K562 (cell line): Measurements from ENCODE around the gene SLC2A10. TPM values are rescaled to one million over a fixed set of nuclear protein-coding genes. Genes with fewer than 3 reads are reported as not detected.

Source experiments
- ATAC-seq: fragments of 200-7000 bp; cut with Tn5 transposase; 3 replicates; pipeline ENCODE4 v1.9.1; 2020; ENCODE audit warnings: moderate library complexity
- BruUV-seq: library from RNA; stranded (reverse); fragments of 400-500 nt; replicated peaks from 2 replicates; lab custom pipeline; 2021; lab: Mats Ljungman, UMichigan
- CTCF ChIA-PET: fragments of 300-600 bp; formaldehyde crosslinking; extraction: SDS; loops from one replicate; lab custom pipeline; 2021; ENCODE audit warnings: low intra/inter-chr PET ratio; lab: Yijun Ruan, JAX
- POLR2A ChIA-PET: fragments of 300-600, 350-650 bp; sonication (Branson Sonifier 250); formaldehyde crosslinking; extraction: SDS; loops from one replicate; lab custom pipeline; 2021; ENCODE audit warnings: antibody characterized with exemption, inconsistent platforms; lab: Yijun Ruan, JAX
- DNase-seq, 4 experiments: peaks; one replicate each; pipeline versions ENCODE4 v3.0.0 to v3.0.0-alpha.2; 2011 to 2018; ENCODE audit warnings: low spot score in 3 of 4, mixed read lengths in 3 of 4; ENCODE audit errors: extremely low read depth in 1 of 4
- FAIRE-seq: peaks from 2 replicates; lab custom pipeline; 2011; peaks lifted over from hg19 to GRCh38; lab: Jason Lieb, UNC
- H2AFZ ChIP-seq: 2 replicates; pipeline ENCODE4 v1.6.0; 2011; ENCODE audit warnings: low read depth, low read length, control low read depth, inconsistent platforms
- H3K27ac ChIP-seq: fragments of 200-600 bp; 3 replicates; pipeline ENCODE4 v1.8.0; 2011; ENCODE audit warnings: low read depth, mild to moderate bottlenecking, control low read depth, inconsistent platforms, low read length, moderate library complexity, mixed read lengths; ENCODE audit errors: extremely low read depth
- H3K27me3 ChIP-seq, 2 experiments: fragments of 300-600 bp in 1 of 2; 2 replicates in 1 of 2; 3 replicates in 1 of 2; pipeline versions ENCODE4 v1.6.0 to v1.8.0; 2011; ENCODE audit warnings: inconsistent platforms in 2 of 2, low read length in 2 of 2, mild to moderate bottlenecking in 1 of 2, mixed read lengths in 1 of 2, moderate library complexity in 1 of 2; ENCODE audit not compliant: control insufficient read depth in 2 of 2, insufficient read depth in 2 of 2
- H3K36me3 ChIP-seq: fragments of 300-600 bp; 3 replicates; pipeline ENCODE4 v1.8.0; 2011; ENCODE audit warnings: mild to moderate bottlenecking, low read length, inconsistent platforms; ENCODE audit not compliant: control insufficient read depth, insufficient read depth
- H3K4me1 ChIP-seq, 2 experiments: fragments of 200-600 bp in 1 of 2; replicated peaks in 1 of 2; 2 replicates in 1 of 2; 3 replicates in 1 of 2; pipeline versions ENCODE4 v1.5.1 to v1.8.0; 2011; ENCODE audit warnings: inconsistent platforms in 2 of 2, low read length in 2 of 2, mild to moderate bottlenecking in 1 of 2, mixed read lengths in 1 of 2, moderate library complexity in 1 of 2; ENCODE audit not compliant: control insufficient read depth in 2 of 2, insufficient read depth in 2 of 2
- H3K4me2 ChIP-seq: 2 replicates; pipeline ENCODE4 v1.6.1; 2011; ENCODE audit warnings: low read length, control low read depth, inconsistent platforms, mixed read lengths; ENCODE audit not compliant: insufficient read depth
- H3K4me3 ChIP-seq: fragments of 200-600 bp; sonication (generic), shearing (Covaris generic); 2 replicates; pipeline ENCODE4 v1.5.1; 2016; ENCODE audit warnings: control low read depth, inconsistent platforms
- H3K79me2 ChIP-seq: fragments of 200-600 bp; 3 replicates; pipeline ENCODE4 v1.8.0; 2011; ENCODE audit warnings: low read length, inconsistent platforms; ENCODE audit not compliant: control insufficient read depth, insufficient read depth
- H3K9ac ChIP-seq, 2 experiments: 2 replicates each; pipeline versions ENCODE4 v1.6.0 to v1.6.1; 2011; ENCODE audit warnings: low read depth in 2 of 2, low read length in 2 of 2, control low read depth in 1 of 2, inconsistent platforms in 1 of 2, mild to moderate bottlenecking in 1 of 2, mixed read lengths in 1 of 2; ENCODE audit not compliant: insufficient read depth in 1 of 2
- H3K9me1 ChIP-seq: one replicate; pipeline ENCODE4 v1.6.0; 2011; ENCODE audit warnings: inconsistent platforms, mild to moderate bottlenecking, low read length, moderate library complexity; ENCODE audit not compliant: control insufficient read depth, insufficient read depth
- H3K9me3 ChIP-seq: replicated peaks from 2 replicates; pipeline ENCODE4 v1.5.1; 2011; ENCODE audit warnings: low read depth, low read length, inconsistent platforms; ENCODE audit not compliant: control insufficient read depth, insufficient read depth
- H4K20me1 ChIP-seq: replicated peaks from 2 replicates; pipeline ENCODE4 v1.6.1; 2011; ENCODE audit warnings: low read length, inconsistent platforms, mixed read lengths; ENCODE audit not compliant: control insufficient read depth, insufficient read depth
- CEBPG ChIP-seq, 3 experiments: fragments of 200-800 bp in 1 of 3; sonication (Bioruptor generic) in 1 of 3; sonication (generic) in 1 of 3; formaldehyde crosslinking in 1 of 3; IDR thresholded peaks in 2 of 3; conservative IDR thresholded peaks in 1 of 3; 2 replicates each; pipeline versions ENCODE4 v1.6.1 to v1.8.0; 2016 to 2022; ENCODE audit warnings: missing compliant biosample characterization in 2 of 3, missing genetic modification characterization in 2 of 3, mild to moderate bottlenecking in 1 of 3, missing genetic modification reagents in 1 of 3
- JUND ChIP-seq, 2 experiments: IDR thresholded peaks; 2 replicates in 1 of 2; 3 replicates in 1 of 2; pipeline ENCODE4 v1.6.1; 2011; ENCODE audit warnings: borderline replicate concordance in 2 of 2, low read depth in 2 of 2, low read length in 2 of 2, improper control_type of control experiment in 1 of 2, missing biosample characterization in 1 of 2, missing genetic modification characterization in 1 of 2, missing genetic modification reagents in 1 of 2
- NCOA6 ChIP-seq: fragments of 450-650 bp; IDR thresholded peaks from 2 replicates; pipeline ENCODE4 v1.6.1; 2017; ENCODE audit warnings: mild to moderate bottlenecking
- NR4A1 ChIP-seq, 2 experiments: fragments of 250-450 bp in 1 of 2; fragments of 450-650 bp in 1 of 2; sonication (Bioruptor Pico) in 1 of 2; IDR thresholded peaks; 2 replicates each; pipeline versions ENCODE4 v1.4.0 to v1.6.1; 2016 to 2020; ENCODE audit warnings: mild to moderate bottlenecking in 2 of 2, missing compliant biosample characterization in 1 of 2, missing genetic modification characterization in 1 of 2, moderate library complexity in 1 of 2
- POLR2H ChIP-seq: IDR thresholded peaks from 2 replicates; pipeline ENCODE4 v1.6.1; 2016; ENCODE audit warnings: missing genetic modification characterization, low read depth, mild to moderate bottlenecking, control low read depth, missing compliant biosample characterization, moderate library complexity
- PRMT5 ChIP-seq: sonication (generic); formaldehyde crosslinking; IDR thresholded peaks from 2 replicates; pipeline ENCODE4 v1.5.0; 2020; ENCODE audit warnings: missing genetic modification reagents
- RB1 ChIP-seq: fragments of 450-650 bp; IDR thresholded peaks from 2 replicates; pipeline ENCODE4 v1.6.1; 2017; ENCODE audit warnings: low read depth, mild to moderate bottlenecking
- RBM25 ChIP-seq: fragments of 200-400 bp; formaldehyde crosslinking; IDR thresholded peaks from 2 replicates; pipeline ENCODE4 v1.6.1; 2018; ENCODE audit warnings: low read length, low read depth, moderate library complexity; ENCODE audit not compliant: severe bottlenecking
- RCOR1 ChIP-seq, 2 experiments: IDR thresholded peaks; 2 replicates each; pipeline ENCODE4 v1.6.1; 2012; ENCODE audit warnings: low read depth in 2 of 2, low read length in 2 of 2, borderline replicate concordance in 1 of 2, improper control_type of control experiment in 1 of 2
- SMARCA4 ChIP-seq: fragments of 450-650 bp; IDR thresholded peaks from 2 replicates; pipeline ENCODE4 v1.6.1; 2016
- ZC3H8 ChIP-seq: fragments of 450-650 bp; IDR thresholded peaks from 2 replicates; pipeline ENCODE4 v1.6.1; 2017
- ZKSCAN1 ChIP-seq: fragments of 150-350 bp; IDR thresholded peaks from 2 replicates; pipeline ENCODE4 v1.6.1; 2016; ENCODE audit warnings: low read depth, low read length
- ZNF184 ChIP-seq: sonication (generic); formaldehyde crosslinking; IDR thresholded peaks from 2 replicates; pipeline ENCODE4 v1.5.0; 2020; ENCODE audit warnings: missing genetic modification reagents
- ZNF23 ChIP-seq: fragments of 250-450 bp; sonication (Bioruptor Pico); IDR thresholded peaks from 2 replicates; pipeline ENCODE4 v1.4.0; 2020; ENCODE audit warnings: mild to moderate bottlenecking
- ZNF274 ChIP-seq: IDR thresholded peaks from 2 replicates; pipeline ENCODE4 v1.6.1; 2011; ENCODE audit warnings: low read depth, mild to moderate bottlenecking, low read length, moderate library complexity, borderline replicate concordance
- ZNF282 ChIP-seq: sonication (generic); formaldehyde crosslinking; IDR thresholded peaks from 2 replicates; pipeline ENCODE4 v1.8.1; 2023; ENCODE audit warnings: missing genetic modification reagents
- ZNF354B ChIP-seq: fragments of 250-450 bp; sonication (Bioruptor Pico); IDR thresholded peaks from 2 replicates; pipeline ENCODE4 v1.4.0; 2020
- WGBS: fragments of 100-300 bp; shearing (Covaris generic); methylation state at CpG from one replicate; pipeline ENCODE4 v1.1.6; 2016; ENCODE audit warnings: low coverage, mixed read lengths; ENCODE audit not compliant: insufficient coverage; ENCODE audit errors: missing lambda C conversion rate; 5-methylcytosine and 5-hydroxymethylcytosine counted together
- in situ Hi-C: fragments of 300-500 bp; cut with MboI; formaldehyde crosslinking; loops from 4 replicates; pipeline ENCODE4 v1.15.0; 2018; ENCODE audit warnings: inconsistent platforms, mixed read lengths
- intact Hi-C: fragments of 100-400 bp; cut with micrococcal nuclease; formaldehyde crosslinking; loops from 2 replicates; pipeline ENCODE4 v1.14.2; 2022
- polyA plus RNA-seq, 8 experiments: library from polyadenylated mRNA; depleted of rRNA in 4 of 8; stranded (reverse) in 5 of 8; unstranded in 3 of 8; fragments of >200 nt; fragmentation: Nextera tagmentation in 2 of 8; fragmentation: Illumina TruSeq in 1 of 8; extraction: Ambion mirVana in 2 of 8; extraction: Trizol in 1 of 8; gene quantifications; 2 replicates each; pipeline versions ENCODE4 v1.2.1 to v1.2.3, GENCODE V29; 2011 to 2014; ENCODE audit warnings: inconsistent platforms in 1 of 8, missing spikeins in 1 of 8
- total RNA-seq, 7 experiments: library from RNA; depleted of rRNA in 6 of 7; stranded (reverse); fragments of >200 nt in 6 of 7; fragmentation: Illumina TruSeq in 2 of 7; extraction: Trizol in 2 of 7; gene quantifications; 2 replicates each; pipeline versions ENCODE4 v1.2.1 to v1.2.3, GENCODE V29; 2011 to 2021; ENCODE audit warnings: low replicate concordance in 1 of 7

Gene SLC2A10
- total and polyA plus RNA-seq, 9 of the 15 experiments (the other 6 are each of a cell fraction or from before 2014, with no cell fraction given): 0.01 to 1.8 (median 0.10) TPM

DNA sequence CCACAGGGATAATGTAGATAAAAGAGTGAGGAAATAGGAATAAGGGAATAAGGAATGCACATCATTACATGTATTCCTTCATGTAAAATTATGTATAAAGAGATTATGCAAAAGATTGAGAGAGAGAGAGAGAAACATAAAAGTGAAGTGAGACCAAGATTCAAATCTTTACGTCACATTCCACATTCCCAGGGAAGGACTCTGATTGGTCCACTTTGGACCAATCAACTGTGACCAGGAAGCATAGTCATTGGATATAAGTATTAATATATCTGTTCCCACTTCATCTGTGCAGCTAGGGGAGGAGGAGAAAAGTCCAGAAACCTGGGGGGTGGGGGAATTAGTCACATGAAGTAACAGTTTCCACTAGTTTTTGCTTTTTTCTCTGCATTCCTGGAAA is 66.4 kb downstream of the SLC2A10 start (continued):
- TF ChIP-seq ZNF184 (CRISPR knock-in tag): no peak
- TF ChIP-seq SMARCA4: no peak
- TF ChIP-seq, all 486 proteins: peak for 0

- in situ Hi-C loops: no loop called here
- POLR2A ChIA-PET: no interaction called here
- intact Hi-C loops: no loop called here
- Histone ChIP-seq H4K20me1 (no peaks in the 10 kb centered on the region), H3K9ac (no peak overlapping the region), H3K27ac (no peak overlapping the region), H3K9me3 (no peaks in the 10 kb centered on the region), H3K4me3 (no peak overlapping the region), H3K9me1 (no peaks in the 10 kb centered on the region), H3K27me3 (peaks cover 0 to 23% of the 10 kb centered on the region in 2 experiments; a peak in 2 of 5 replicates), H3K4me2 (no peak overlapping the region), H3K79me2 (no peaks in the 10 kb centered on the region), H3K36me3 (no peaks in the 10 kb centered on the region), H2AFZ (no peak overlapping the region), H3K4me1 (no peaks in the 10 kb centered on the region)
- no peak for DNase-seq
- 2% methylated on average over 7 of the region's 7 CpGs for WGBS
- FAIRE-seq: no peak
- ATAC-seq: no peak
- CTCF ChIA-PET: no interaction called here
- no peak for TF ChIP-seq ZKSCAN1
- BruUV-seq: no TSS peak
These were observed 67.9 kb downstream of the SLC2A10 start for GRCh38 chr20:46777331-46777730.

DNA sequence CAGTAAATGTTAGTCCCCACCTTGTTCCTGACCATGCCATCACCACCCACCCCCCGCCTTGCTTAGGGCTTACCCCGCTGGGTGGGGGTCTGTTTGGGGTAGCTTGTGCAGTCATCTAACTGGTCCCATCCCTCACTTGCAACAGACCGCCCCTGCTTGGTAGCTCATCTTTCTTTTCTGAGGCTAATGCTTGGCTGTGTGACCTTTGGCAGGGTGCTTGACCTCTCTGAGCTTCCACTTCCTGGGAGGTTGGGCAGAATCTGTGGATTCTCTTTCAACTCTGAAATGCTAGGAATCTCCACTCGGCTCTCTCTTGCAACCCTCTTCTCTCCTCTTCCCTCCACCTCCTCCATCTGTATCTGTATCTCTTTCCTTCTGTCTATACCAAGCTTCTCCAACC is 70.4 kb downstream of the SLC2A10 start:
- no TSS peak for BruUV-seq
- WGBS: 3% methylated on average over 3 of the region's 4 CpGs
- Histone ChIP-seq H3K79me2 (no peaks in the 10 kb centered on the region), H3K27ac (no peak overlapping the region), H3K9me1 (no peaks in the 10 kb centered on the region), H2AFZ (no peak overlapping the region), H3K27me3 (peaks cover 2 to 28% of the 10 kb centered on the region in 2 experiments; a peak in 1 of 5 replicates), H3K4me1 (no peaks in the 10 kb centered on the region; a peak in 1 of 5 replicates), H3K36me3 (no peaks in the 10 kb centered on the region), H3K4me3 (no peak overlapping the region), H3K4me2 (no peak overlapping the region), H3K9me3 (no peaks in the 10 kb centered on the region), H3K9ac (no peak overlapping the region), H4K20me1 (no peaks in the 10 kb centered on the region)
- in situ Hi-C loops: no loop called here
- POLR2A ChIA-PET: no interaction called here
- DNase-seq: no peak
- no peak for ATAC-seq
- intact Hi-C loops: no loop called here
- CTCF ChIA-PET: no interaction called here
- FAIRE-seq: no peak
- TF ChIP-seq RBM25 (peak; percentile 79), ZNF354B (CRISPR knock-in tag) (no peak), NR4A1 (CRISPR knock-in tag; IDR thresholded peaks at IDR 0.05) (no peak), NR4A1 (tag; IDR thresholded peaks at IDR 0.05) (no peak), ZNF23 (CRISPR knock-in tag) (no peak), PRMT5 (no peak), JUND (IDR thresholded peaks at IDR 0.05; ENCODE audit: borderline replicate concordance, low read depth, low read length) (no peak), JUND (tag; IDR thresholded peaks at IDR 0.05; ENCODE audit: borderline replicate concordance, low read depth, low read length) (no peak), ZC3H8 (no peak), NCOA6 (no peak), CEBPG (CRISPR knock-in tag; IDR thresholded peaks at IDR 0.05) (no peak), CEBPG (tag; conservative IDR thresholded peaks at IDR 0.05 in 1 of 2, IDR thresholded peaks at IDR 0.05 in 1 of 2) (no peak), ZNF274 (no peak), POLR2H (tag) (no peak), RCOR1 (IDR thresholded peaks at IDR 0.05; ENCODE audit: borderline replicate concordance in 1 of 2, low read depth in 2 of 2, low read length in 2 of 2) (no peak), ZNF282 (CRISPR knock-in tag) (no peak), RB1 (no peak)
